Astrocyte of the spinal cord (primary cell): ENCODE results near the gene NFATC3.
"Not testable (repeated sequence)": the region's sequence is repeated elsewhere in the genome, so short reads cannot be mapped to it uniquely, and the experiment has no call there.

Experiments used
- DNase-seq: peaks from one replicate; pipeline ENCODE4 v3.0.0; 2011; ENCODE audit warnings: low read depth, low spot score
- H3K4me3 ChIP-seq: 2 replicates; pipeline ENCODE4 v1.5.1; 2011; ENCODE audit warnings: low read depth, mild to moderate bottlenecking, low read length, moderate library complexity
- in situ Hi-C: cut with HindIII; loops from 2 replicates; pipeline ENCODE4 v1.10.0; 2017; ENCODE audit warnings: low sequenced_read_pairs
- TF ChIP-seq, protein P1 (sequence below): IDR thresholded peaks from 2 replicates; pipeline ENCODE4 v1.5.1; 2012; ENCODE audit warnings: low read depth, mild to moderate bottlenecking, low read length, inconsistent platforms

NFATC3 gene

DNA sequence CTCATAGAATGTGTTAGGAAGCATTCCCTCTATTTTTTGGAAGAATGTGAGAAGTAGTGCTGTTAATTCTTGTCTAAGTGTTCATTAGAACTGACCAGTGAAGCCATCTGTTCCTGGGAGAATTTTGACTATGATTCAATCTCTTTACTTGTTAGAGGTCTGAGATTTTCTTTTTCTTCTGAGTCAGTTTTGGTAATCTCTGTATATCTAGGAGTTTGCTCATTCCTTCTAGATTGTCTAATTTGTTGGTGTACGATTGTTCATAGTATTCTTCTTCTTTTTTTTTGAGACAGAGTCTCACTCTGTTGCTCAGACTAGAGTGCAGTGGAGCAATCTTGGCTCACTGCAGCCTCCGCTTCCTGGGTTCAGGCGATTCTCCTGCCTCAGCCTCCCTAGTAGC, 20.4 kb downstream of the NFATC3 start:
- TF ChIP-seq, protein P1, sequence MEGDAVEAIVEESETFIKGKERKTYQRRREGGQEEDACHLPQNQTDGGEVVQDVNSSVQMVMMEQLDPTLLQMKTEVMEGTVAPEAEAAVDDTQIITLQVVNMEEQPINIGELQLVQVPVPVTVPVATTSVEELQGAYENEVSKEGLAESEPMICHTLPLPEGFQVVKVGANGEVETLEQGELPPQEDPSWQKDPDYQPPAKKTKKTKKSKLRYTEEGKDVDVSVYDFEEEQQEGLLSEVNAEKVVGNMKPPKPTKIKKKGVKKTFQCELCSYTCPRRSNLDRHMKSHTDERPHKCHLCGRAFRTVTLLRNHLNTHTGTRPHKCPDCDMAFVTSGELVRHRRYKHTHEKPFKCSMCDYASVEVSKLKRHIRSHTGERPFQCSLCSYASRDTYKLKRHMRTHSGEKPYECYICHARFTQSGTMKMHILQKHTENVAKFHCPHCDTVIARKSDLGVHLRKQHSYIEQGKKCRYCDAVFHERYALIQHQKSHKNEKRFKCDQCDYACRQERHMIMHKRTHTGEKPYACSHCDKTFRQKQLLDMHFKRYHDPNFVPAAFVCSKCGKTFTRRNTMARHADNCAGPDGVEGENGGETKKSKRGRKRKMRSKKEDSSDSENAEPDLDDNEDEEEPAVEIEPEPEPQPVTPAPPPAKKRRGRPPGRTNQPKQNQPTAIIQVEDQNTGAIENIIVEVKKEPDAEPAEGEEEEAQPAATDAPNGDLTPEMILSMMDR: no peak
- no peak for DNase-seq
- H3K4me3 ChIP-seq: no peak overlapping the region
- in situ Hi-C loops: no loop called here

DNA sequence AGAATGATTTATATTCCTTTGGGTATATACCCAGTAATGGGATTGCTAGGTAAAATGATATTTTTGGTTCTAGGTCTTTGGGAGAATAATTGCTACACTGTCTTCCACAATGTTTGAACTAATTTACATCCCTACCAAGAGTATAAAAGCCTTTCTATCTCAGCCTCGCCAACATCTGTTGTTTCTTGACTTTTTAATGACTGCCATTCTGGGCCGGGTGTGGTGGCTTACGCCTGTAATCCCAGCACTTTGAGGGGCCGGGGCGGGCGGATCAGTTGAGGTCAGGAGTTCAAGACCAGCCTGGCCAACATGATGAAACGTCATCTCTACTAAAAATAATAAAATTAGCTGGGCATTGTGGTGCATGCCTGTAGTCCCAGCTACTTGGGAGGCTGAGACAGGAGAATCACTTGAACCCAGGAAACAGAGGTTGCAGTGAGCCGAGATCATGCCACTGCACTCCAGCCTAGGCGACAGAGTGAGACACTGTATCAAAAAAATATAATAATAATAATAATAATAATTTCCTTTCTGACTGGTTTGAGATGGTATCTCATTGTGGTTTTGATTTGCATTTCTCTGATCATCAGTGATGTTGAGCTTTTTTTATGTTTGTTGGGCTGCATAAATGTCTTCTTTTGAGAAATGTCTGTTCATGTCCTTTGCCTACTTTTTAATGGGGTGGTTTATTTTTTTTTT, 22.2 kb downstream of the NFATC3 start:
- H3K4me3 ChIP-seq, DNase-seq, in situ Hi-C loops: not testable (repeated sequence)

DNA sequence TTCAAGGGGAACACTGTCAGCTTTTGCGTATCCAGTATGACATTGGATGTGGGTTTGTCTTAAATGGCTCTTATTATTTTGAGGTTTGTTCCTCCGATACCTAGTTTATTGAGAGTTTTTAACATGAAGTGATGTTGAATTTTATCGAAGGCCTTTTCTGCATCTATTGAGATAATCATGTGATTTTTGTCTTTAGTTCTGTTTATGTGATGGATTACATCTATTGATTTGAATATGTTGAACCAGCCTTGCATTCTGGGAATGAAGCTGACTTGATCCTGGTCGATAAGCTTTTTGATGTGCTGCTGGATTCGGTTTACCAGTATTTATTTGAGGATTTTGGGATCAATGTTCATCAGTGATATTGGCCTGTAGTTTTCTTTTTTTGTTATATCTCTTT, 24.0 kb downstream of the NFATC3 start:
- in situ Hi-C loops, DNase-seq, H3K4me3 ChIP-seq: not testable (repeated sequence)

DNA sequence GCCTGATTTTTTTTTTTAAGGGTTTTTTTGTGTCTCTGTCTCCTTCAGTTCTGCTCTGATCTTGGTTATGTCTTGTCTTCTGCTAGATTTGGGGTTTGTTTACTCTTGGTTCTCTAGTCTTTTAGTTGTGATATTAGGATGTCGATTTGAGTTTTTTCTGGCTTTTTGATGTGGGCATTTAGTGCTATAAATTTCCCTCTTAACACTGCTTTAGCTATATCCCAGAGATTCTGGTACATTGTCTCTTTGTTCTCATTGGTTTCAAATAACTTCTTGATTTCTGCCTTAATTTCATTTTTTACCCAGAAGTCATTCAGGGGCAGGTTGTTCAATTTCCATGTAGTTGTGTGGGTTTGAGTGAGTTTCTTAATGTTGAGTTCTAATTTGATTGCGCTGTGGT, 25.4 kb downstream of the NFATC3 start:
- H3K4me3 ChIP-seq, in situ Hi-C loops, DNase-seq: not testable (repeated sequence)

DNA sequence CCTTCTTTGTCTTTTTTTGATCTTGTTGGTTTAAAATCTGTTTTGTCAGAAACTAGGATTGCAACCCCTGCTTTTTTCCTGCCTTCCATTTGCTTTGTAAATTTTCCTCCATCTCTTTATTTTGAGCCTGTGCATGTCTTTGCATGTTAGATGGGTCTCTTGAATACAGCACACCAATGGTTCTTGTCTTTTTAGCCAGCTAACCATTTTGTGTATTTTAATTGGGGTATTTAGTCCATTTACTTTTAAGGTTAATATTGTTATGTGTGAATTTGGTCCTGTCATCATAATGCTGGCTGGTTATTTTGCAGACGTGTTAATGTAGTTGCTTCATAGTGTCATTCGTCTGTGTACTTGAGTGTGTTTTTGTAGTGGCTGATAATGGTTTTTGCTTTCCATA, 26.2 kb downstream of the NFATC3 start:
- TF ChIP-seq, protein P1: no peak
- H3K4me3 ChIP-seq: no peak overlapping the region
- in situ Hi-C loops: no loop called here
- DNase-seq: no peak

DNA sequence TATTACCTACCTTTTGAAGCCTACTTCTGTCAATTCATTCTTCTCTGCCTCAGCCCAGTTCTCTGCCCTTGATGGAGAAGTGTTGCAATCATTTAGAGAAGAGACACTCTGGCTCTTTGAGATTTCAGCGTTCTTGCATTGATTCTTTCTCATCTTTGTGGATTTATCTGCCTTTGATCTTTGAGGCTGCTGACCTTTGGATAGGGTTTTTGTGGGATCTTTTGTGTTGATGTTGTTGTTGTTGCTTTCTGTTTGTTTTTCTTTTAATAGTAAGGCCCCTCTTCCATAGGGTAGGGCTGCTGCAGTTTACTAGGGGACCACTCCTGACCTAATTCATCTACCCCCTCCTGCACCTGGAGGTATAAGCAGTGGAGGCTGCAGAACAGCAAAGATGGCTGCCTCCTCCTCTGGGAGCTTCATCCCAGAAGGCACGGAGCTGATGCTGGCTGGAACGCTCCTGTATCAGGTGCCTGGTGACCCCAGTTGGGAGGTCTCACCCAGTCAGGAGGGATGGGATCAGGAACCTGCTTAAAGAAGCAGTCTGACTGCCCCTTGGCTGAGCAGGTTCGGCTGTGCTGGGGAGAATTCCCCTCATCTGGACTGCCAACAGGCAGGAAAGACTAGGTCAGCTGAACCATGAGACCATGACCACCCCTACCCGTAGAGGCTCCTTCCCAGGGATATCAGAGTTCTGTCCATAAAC, 28.0 kb downstream of the NFATC3 start:
- in situ Hi-C loops: no loop called here
- no peak overlapping the region for H3K4me3 ChIP-seq
- DNase-seq: no peak
- TF ChIP-seq, protein P1: no peak

DNA sequence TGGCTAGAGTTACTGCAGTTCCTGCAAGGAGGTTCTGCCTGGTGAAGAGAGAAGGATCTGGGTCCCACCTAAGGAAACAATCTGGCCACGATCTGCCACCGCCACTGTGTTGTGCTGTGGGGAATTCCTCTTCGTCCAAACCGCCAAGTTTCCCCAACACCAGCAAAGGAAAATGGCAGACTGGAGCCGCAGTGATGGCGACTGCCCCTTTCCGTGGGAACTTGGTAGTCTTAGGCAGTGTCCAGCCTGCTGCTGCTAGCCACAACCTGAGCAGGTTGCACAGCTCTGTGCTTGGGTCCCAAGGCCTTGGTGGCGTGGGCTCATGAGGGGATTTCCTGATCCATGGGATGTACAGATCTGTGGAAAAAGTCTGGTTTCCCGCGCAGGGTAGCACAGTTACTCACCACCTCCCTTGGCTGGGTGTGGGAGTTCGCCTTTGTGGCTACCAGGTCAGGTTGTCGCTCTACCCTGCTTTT, 28.6 kb downstream of the NFATC3 start:
- H3K4me3 ChIP-seq: no peak overlapping the region
- DNase-seq: no peak
- in situ Hi-C loops: no loop called here
- TF ChIP-seq, protein P1: no peak

DNA sequence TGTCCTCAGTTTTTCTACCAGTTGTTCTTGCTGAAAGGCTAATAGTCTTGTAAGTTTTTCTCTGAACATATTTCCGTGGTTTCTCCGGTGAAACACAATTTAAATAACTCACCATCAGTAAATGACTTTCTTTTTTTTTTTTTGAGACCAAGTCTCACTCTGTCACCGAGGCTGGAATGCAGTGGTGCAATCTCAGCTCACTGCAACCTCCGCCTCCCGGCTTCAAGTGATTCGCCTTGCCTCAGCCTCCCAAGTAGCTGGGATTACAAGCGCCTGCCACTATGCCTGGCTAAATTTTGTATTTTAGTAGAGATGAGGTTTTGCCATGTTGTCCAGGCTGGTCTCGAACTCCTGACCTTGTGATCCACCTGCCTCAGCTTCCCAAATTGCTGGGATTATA, 29.8 kb downstream of the NFATC3 start:
- DNase-seq, in situ Hi-C loops, H3K4me3 ChIP-seq: not testable (repeated sequence)
